NCI-H2196 (cell line): Measurements from ENCODE around the gene TMEM163.
A peak's percentile ranks its signal among the peaks of the same experiment; 100 is the strongest.

Source experiments
- DNase-seq: peaks from one replicate; lab custom pipeline; 2025; ENCODE audit not compliant: unreplicated experiment; lab: John Stamatoyannopoulos, UW

The TMEM163 gene

GRCh38 chr2:134461511-134461910 is 257.3 kb downstream of the TMEM163 start:
- no peak for DNase-seq

GRCh38 chr2:134460583-134460998 is 258.2 kb downstream of the TMEM163 start:
- peak; percentile 80 for DNase-seq

DNA sequence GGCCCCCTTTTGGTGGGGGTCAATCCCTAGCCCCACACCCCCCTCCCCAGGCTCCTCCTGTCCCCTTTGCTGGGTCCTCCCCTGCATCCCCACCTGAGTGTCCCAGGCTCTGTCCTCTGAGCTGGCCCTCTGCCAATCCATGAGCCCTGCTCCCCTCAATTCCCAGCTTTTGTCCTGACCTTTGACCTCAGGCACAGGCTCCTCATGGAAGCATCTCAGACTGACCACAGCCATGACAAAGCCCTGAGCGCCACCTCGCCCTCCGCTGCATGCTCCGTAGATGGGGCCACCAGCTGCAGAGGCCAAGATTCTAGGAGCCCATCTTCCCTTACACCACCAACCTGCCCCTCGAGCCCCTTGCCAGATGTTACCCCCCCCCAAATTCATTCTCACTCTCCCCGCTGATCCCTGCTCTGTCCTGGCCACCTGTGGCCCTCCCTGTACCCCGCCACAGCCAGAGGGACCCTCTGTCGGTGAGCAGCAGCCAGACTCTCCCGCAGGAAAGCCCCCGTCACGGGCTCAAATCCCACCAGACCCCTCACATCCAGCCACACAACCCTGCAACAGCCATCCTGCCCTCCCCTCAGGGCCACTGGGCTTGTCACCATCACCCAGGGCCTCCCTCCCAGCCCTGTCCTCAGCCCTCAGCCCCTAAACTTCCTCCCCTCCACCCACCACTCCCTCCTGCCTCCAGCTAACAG is 258.9 kb downstream of the TMEM163 start:
- no peak for DNase-seq

DNA sequence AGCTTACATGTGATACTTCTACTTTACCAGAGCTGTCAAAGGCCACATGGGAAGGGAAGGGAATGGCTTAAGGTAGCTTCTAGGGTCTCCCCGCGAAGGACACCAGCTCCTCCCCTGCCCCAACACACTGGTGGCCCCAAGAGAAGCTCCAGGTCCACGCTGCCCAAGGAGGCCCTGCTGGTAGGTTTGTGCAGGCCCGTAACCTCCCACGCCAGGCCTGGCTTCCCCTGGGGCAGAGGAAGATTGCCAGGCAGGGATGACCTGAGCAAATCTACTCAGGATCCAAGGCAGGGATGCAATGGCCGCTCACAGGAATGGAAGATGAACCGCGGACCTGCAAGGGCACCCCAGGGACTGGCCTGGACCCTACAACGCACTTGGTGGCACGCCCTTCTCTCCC is 259.9 kb downstream of the TMEM163 start:
- no peak for DNase-seq

DNA sequence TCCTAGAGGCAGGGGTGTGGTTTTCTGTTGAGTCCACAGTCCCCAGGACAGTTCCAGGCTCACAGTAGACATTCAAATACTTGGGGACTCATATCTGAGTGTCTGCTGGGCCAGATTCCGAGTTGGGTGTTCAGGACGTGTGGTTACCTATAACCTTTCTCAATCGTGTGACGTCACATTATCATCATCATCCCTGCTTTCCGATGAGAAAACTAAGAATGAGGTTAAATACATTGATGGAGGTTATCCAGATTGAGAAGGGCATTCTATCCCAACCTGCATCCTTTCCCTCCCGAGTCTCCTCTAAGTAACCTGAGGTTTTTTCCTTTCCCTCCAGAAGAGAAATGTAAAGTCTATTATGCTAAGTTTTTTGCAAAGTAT is 260.3 kb downstream of the TMEM163 start:
- DNase-seq, result no peak

DNA sequence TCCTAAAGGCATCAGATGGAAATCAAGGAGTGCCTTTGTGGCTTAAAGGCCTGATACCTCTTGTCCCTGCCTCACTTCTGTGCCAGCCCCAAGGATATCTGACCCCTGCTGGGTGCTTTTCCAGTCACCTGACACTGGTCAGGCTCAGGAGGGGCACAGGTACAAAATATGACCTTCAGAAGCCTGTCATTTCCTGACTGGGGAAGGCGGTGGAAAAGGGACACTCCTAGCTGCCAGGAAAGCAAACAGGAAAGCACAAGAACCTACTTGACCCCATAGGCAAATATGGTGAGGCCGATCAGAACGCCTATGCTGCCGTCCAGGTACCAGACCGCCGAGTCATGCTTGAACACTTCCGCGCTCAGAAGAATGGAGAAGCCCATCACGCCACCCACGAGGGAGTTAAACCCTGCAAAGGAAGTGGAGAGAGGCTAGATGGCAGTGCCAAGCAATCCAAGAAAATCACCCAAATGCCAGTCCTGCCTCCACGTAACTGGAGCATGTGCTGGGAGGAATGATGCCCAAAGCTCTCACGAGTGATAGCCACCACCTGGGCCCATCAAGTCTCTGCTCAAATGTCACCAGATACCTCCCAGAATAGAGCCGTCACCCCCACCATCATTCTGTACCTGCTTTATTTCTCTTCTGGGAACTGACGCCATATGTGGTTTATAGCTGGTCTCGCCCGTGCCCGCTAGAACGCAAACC is 260.9 kb downstream of the TMEM163 start:
- peak; percentile 7 for DNase-seq

DNA sequence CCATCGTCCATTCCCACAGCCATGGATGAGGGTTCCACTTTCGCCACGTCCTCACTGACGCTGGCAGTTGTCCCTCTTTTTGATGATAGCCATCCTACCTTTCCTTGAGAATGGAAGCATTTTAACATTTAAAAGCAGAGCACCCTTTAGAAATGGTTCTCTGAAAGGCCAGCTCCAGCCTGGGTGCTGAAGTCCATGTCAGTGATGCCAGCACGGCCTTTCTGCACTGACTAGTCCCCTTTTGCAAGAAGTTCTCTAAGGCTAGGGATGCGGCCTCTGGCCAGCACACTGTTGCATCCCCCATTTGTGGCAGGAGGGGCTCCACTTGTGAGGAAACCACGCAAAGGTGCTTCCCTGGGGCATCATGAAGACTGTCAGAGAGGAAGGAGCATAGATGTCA is 261.4 kb downstream of the TMEM163 start:
- no peak for DNase-seq

- DNase-seq, result no peak
Measured at GRCh38 chr2:134455426-134455825, 263.4 kb downstream of the TMEM163 start.

- no peak for DNase-seq
Measured at GRCh38 chr2:134454931-134455330, 263.9 kb downstream of the TMEM163 start.

DNA sequence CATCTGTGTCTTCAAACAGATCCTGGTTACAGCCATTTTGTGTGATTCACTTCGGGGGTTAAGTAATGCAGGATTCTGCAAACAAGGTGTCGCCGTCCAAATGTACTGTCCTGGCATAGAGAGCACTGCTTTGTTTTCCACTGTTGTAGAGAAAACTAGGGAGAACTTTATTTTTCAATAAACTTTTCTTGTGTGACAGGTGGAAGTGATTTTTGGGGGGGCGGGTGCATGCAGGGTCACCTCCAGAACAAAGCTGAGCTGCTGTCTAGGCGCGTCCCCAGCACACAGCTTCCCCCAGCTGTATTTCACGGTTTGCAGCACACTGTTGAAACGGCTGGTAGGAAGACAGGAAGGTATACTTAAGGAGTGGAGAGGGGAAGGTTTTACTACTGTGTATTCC is 264.4 kb downstream of the TMEM163 start:
- DNase-seq, result no peak

- DNase-seq, result no peak
Measured at GRCh38 chr2:134453973-134454372, 264.8 kb downstream of the TMEM163 start.

GRCh38 chr2:134453476-134453875 is 265.3 kb downstream of the TMEM163 start:
- no peak for DNase-seq

DNA sequence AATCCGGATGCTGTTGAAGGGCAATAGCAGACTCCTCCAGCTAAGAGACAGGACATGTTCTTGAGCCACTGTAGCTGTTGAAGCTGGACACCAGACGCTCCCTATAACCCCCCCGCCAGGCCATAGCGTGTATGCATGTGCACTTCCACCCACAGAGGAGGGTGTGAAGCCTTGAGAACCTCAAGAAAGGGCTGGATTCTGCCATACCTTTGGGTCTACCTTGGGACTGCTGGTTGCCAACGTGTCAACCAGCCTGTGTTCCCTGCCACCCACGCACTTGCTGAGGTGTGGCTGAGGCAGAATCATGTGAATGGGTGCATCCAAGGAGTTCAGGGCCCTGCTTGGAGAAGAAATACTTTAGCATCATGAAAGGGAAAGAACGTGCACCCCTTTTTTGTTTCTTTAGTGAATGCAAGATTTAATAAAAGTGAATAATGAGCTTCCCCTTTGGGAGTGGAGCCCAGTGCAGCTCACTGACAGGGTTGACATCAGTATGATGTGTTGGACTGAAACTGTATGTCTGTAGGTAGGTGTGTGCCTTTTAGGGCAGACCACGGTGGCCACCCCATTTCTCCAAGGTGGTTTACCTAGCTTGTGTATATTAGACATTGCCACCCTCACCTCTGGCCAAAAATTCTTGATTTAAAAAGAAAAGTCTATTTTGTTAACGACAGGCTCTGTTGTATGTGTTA is 266.6 kb downstream of the TMEM163 start:
- DNase-seq, result no peak

DNA sequence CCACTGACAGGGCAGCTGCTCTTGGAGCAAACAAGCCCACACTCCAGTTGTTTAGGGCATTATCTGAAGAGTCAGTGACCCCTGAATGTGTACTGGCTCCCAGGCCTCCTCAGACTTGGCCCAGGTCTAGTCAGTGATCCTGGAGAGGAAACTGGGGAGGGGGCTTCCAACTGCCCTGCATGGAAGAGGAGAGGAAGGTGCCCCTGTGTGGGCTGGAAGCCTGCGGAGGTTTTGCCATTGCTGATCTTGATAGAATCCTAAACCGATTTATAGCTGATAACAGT is 267.5 kb downstream of the TMEM163 start:
- DNase-seq, result no peak

GRCh38 chr2:134449751-134450513 is 268.9 kb downstream of the TMEM163 start:
- no peak for DNase-seq

DNA sequence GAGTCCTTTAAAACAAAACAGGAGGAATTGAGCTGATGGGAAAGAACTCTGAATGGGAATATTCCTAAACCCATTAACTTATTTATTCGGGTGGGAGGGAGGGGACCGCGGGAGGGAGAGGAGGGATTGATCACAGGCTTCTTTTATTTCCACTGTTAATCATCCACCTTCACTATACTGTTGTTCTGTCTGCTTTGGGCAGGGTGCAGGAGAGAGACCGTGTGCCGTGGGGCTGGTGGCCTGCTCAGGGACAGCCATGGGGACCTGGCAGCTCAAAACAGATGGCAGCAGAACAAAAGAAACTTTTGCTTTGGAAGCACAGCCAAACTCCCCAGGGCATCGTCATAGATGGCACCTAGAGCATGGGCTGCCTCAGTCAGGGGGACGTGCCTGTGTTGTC is 269.6 kb downstream of the TMEM163 start:
- no peak for DNase-seq

DNA sequence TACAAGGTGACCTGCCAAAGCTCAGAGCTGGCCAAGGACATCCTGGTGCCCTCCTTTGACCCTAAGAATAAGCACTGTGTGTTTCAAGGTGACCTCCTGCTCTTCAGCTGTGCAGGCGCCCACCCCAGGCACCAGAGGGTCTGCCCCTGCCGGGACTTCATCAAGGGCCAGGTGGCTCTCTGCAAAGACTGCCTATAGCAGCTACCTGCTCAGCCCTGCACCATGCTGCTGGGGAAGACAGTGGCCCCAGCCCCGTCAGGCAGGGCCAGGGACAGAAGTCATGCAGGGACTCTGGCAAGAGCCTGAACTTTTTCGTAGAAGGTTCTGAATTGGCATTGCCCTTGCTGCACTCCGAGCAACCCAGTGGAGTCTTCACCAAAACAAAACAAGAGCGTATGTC is 270.1 kb downstream of the TMEM163 start:
- DNase-seq, result no peak

DNA sequence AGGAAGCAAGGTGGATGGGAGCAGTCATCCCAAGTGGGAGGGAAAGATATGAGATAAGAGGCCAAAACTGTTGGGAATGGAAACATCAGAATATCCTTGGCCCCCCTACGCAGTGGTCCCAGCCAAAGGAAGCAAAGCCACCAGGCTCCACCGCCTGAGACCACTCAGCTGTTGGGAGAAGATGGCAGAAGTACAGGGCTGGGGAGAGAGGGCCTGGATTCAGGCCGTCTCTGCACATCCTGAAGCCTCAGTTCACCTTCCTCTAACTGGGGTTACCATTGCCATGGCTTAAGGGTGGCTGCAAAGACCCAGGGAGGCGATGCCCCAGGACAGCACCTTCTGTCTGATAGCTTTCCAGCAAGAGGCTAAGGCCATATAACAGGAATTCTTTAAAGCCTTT is 271.1 kb downstream of the TMEM163 start:
- DNase-seq, result no peak

GRCh38 chr2:134446383-134447017 is 272.3 kb downstream of the TMEM163 start:
- no peak for DNase-seq

DNA sequence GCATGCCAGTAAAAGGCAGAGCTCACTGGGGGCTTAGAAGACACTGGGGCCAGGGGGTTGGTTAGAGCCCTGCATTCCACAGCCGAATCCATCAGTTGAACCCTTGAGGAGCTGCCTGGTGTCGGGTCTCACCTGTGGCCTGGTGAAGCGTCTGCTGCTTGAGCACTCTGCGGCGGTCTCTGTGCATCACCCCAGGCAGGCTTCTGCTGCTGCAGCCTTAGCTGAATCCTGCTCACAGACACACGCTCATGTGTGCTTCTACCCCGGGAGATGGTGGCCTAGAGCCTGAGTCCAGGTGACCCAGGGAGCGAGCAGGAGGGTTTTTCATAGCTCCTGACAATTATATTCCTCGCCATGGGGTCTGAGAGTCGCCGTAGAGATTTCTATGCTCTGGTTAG is 272.8 kb downstream of the TMEM163 start:
- DNase-seq, result no peak

DNA sequence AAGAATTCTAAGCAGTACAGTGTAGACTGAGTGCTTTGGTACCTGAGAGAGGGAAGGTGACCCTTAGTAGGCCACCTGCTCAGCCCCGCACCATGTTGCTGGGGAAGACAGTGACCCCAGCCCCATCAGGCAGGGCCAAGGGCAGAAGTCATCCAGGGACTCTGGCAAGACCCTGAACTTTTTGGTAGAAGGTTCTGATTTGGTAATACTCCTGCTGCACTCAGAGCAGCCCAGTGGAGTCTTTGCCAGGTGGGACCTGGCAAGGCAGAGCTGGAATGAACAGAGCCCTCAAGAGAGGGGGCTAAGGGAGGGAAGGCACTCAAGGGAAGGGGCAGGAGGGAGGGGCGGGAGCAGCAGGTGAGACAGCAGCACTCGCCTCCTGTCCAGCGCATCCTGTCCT is 273.7 kb downstream of the TMEM163 start:
- no peak for DNase-seq
